Liver (tissue), 9 donors: ENCODE results near the gene TMEM163. TPM values are rescaled to one million over a fixed set of nuclear protein-coding genes. Genes with fewer than 3 reads are reported as not detected.

Experiments
- DNase-seq: peaks from one replicate; pipeline ENCODE4 v3.0.0-alpha.2; 2017; ENCODE audit warnings: low spot score
- H3K27ac ChIP-seq, 2 donors: one replicate each; pipeline ENCODE4 v1.7.0; 2013; ENCODE audit warnings: inconsistent platforms in 2 of 2, low read length in 2 of 2, control low read depth in 1 of 2, low read depth in 1 of 2, mild to moderate bottlenecking in 1 of 2
- H3K27me3 ChIP-seq, 4 donors: one replicate each; pipeline versions ENCODE4 v1.6.1 to v1.7.0; 2013; ENCODE audit warnings: low read length in 3 of 4, inconsistent platforms in 1 of 4, mild to moderate bottlenecking in 1 of 4, moderate library complexity in 1 of 4; ENCODE audit not compliant: control insufficient read depth in 4 of 4, insufficient read depth in 4 of 4
- H3K36me3 ChIP-seq, 4 donors: one replicate each; pipeline versions ENCODE4 v1.6.1 to v1.7.0; 2013; ENCODE audit warnings: low read length in 3 of 4, mild to moderate bottlenecking in 3 of 4, low read depth in 1 of 4, moderate library complexity in 1 of 4; ENCODE audit not compliant: control insufficient read depth in 4 of 4, insufficient read depth in 3 of 4
- H3K4me1 ChIP-seq, 4 donors: one replicate each; pipeline versions ENCODE4 v1.6.1 to v1.7.0; 2013; ENCODE audit warnings: low read length in 3 of 4, mild to moderate bottlenecking in 3 of 4, moderate library complexity in 1 of 4; ENCODE audit not compliant: control insufficient read depth in 4 of 4, insufficient read depth in 4 of 4
- H3K4me3 ChIP-seq, 3 donors: one replicate each; pipeline versions ENCODE4 v1.6.1 to v1.7.0; 2013; ENCODE audit warnings: low read length in 3 of 3, control low read depth in 1 of 3, low read depth in 1 of 3, mild to moderate bottlenecking in 1 of 3
- H3K9ac ChIP-seq, 2 donors: one replicate each; pipeline ENCODE4 v1.7.0; 2013; ENCODE audit warnings: low read length in 2 of 2, mild to moderate bottlenecking in 2 of 2, moderate library complexity in 2 of 2, control low read depth in 1 of 2, low read depth in 1 of 2
- H3K9me3 ChIP-seq, 4 donors: one replicate each; pipeline versions ENCODE4 v1.6.1 to v1.7.0; 2013; ENCODE audit warnings: low read length in 3 of 4; ENCODE audit not compliant: control insufficient read depth in 4 of 4
- ATF3 ChIP-seq: IDR thresholded peaks from 2 replicates; pipeline ENCODE4 v1.6.1; 2016; ENCODE audit warnings: antibody characterized with exemption
- CTCF ChIP-seq: fragments of 150-350 bp; IDR thresholded peaks from 2 replicates; pipeline ENCODE4 v1.5.1; 2017; ENCODE audit warnings: improper control_type of control experiment, low read depth, low read length; ENCODE audit not compliant: missing input control
- FOXA1 ChIP-seq: IDR thresholded peaks from 2 replicates; pipeline ENCODE4 v1.6.1; 2016; ENCODE audit warnings: antibody characterized with exemption
- FOXA2 ChIP-seq: IDR thresholded peaks from 2 replicates; pipeline ENCODE4 v1.6.1; 2016; ENCODE audit warnings: antibody characterized with exemption
- HNF4A ChIP-seq, 2 donors: conservative IDR thresholded peaks; 2 replicates each; pipeline ENCODE4 v1.6.1; 2016; ENCODE audit warnings: antibody characterized with exemption in 2 of 2, mild to moderate bottlenecking in 2 of 2
- MAX ChIP-seq: IDR thresholded peaks from 2 replicates; pipeline ENCODE4 v1.6.1; 2016; ENCODE audit warnings: antibody characterized with exemption
- REST ChIP-seq: IDR thresholded peaks from 2 replicates; pipeline ENCODE4 v1.6.1; 2016; ENCODE audit warnings: antibody characterized with exemption, mild to moderate bottlenecking
- RXRA ChIP-seq, 2 donors: IDR thresholded peaks; 2 replicates each; pipeline ENCODE4 v1.6.1; 2017 to 2018; ENCODE audit warnings: antibody characterized with exemption in 2 of 2, mild to moderate bottlenecking in 1 of 2
- SP1 ChIP-seq: IDR thresholded peaks from 2 replicates; pipeline ENCODE4 v1.6.1; 2018; ENCODE audit warnings: antibody characterized with exemption, mild to moderate bottlenecking
- TAF1 ChIP-seq: conservative IDR thresholded peaks from 2 replicates; pipeline ENCODE4 v1.6.1; 2016; ENCODE audit warnings: antibody characterized with exemption, mild to moderate bottlenecking
- WGBS: extraction: QIAGEN DNeasy Blood & Tissue Kit; methylation state at CpG from one replicate; pipeline ENCODE4 v1.1.7; 2013; 5-methylcytosine and 5-hydroxymethylcytosine counted together
- polyA plus RNA-seq, 2 donors: library from polyadenylated mRNA; stranded (reverse) in 1 of 2; unstranded in 1 of 2; fragments of 200-250 nt in 1 of 2; fragments of >200 nt in 1 of 2; fragmentation: Nextera tagmentation in 1 of 2; extraction: Ambion mirVana in 1 of 2; gene quantifications; one replicate each; pipeline versions ENCODE4 v1.2.1 to v1.2.3, GENCODE V29; 2013 to 2015
- total RNA-seq, 2 donors: library from RNA; depleted of rRNA; stranded (reverse); fragments of >200 nt; gene quantifications; one replicate each; pipeline ENCODE4 v1.2.3, GENCODE V29; 2014
- donor health status: healthy.
- donor health status: healthy.
- donor health status: healthy.
- donor health status: healthy.
- donor health status: healthy.

The TMEM163 gene
- total and polyA plus RNA-seq, 4 donors, result 0.08 to 0.48 (median 0.25) TPM

GRCh38 chr2:134639265-134639664, 79.5 kb downstream of the TMEM163 start:
- 73% methylated on average over 2 of the region's 2 CpGs for WGBS
- no peak overlapping the region for H3K9ac ChIP-seq
- H3K4me1 ChIP-seq, result no peaks in the 10 kb centered on the region
- H3K36me3 ChIP-seq, result no peaks in the 10 kb centered on the region
- no peak for DNase-seq
- H3K4me3 ChIP-seq, result no peak overlapping the region
- H3K27ac ChIP-seq, result no peak overlapping the region
- H3K9me3 ChIP-seq, result no peaks in the 10 kb centered on the region
- H3K27me3 ChIP-seq, result peaks cover 0 to 10% (median 0%) of the 10 kb centered on the region in 4 donors
- TF ChIP-seq MAX (no peak), FOXA2 (no peak), TAF1 (no peak), ATF3 (no peak), HNF4A (conservative IDR thresholded peaks at IDR 0.05) (no peak), REST (no peak), CTCF (no peak), FOXA1 (no peak)

GRCh38 chr2:134636714-134637113, 82.1 kb downstream of the TMEM163 start:
- no peak overlapping the region for H3K9ac ChIP-seq

GRCh38 chr2:134634054-134634753, 84.6 kb downstream of the TMEM163 start:
- H3K4me3 ChIP-seq, result no peak overlapping the region
- no peak overlapping the region for H3K9ac ChIP-seq
- H3K4me1 ChIP-seq, result no peaks in the 10 kb centered on the region
- H3K27me3 ChIP-seq, result peaks cover 0 to 6% (median 0%) of the 10 kb centered on the region in 4 donors
- DNase-seq, result no peak
- WGBS, result 64% methylated on average over 2 of the region's 2 CpGs
- H3K9me3 ChIP-seq, result no peaks in the 10 kb centered on the region
- TF ChIP-seq RXRA (IDR thresholded peaks at IDR 0.05) (no peak), ATF3 (no peak)
- H3K27ac ChIP-seq, result no peak overlapping the region
- no peaks in the 10 kb centered on the region for H3K36me3 ChIP-seq

More at GRCh38 chr2:134636714-134637113, 82.1 kb downstream of the TMEM163 start:
- Histone ChIP-seq H3K27ac (no peak overlapping the region), H3K36me3 (no peaks in the 10 kb centered on the region), H3K27me3 (peaks cover 0 to 10% (median 0%) of the 10 kb centered on the region in 4 donors), H3K9me3 (no peaks in the 10 kb centered on the region), H3K4me1 (no peaks in the 10 kb centered on the region), H3K4me3 (no peak overlapping the region)
- WGBS, result 76% methylated on average over 1 of the region's 1 CpG
- no peak for DNase-seq
- no peak for TF ChIP-seq TAF1
- TF ChIP-seq HNF4A (conservative IDR thresholded peaks at IDR 0.05), result no peak
- TF ChIP-seq SP1, result no peak
